ENCODE results near the gene RBL2. TPM values are rescaled to one million over a fixed set of nuclear protein-coding genes. Genes with fewer than 3 reads are reported as not detected.

The RBL2 gene
- total and polyA plus RNA-seq, 2 of the 13 experiments (the other 11 are each of a cell fraction or from before 2014, with no cell fraction given): 41.2 to 60.9 TPM

DNA sequence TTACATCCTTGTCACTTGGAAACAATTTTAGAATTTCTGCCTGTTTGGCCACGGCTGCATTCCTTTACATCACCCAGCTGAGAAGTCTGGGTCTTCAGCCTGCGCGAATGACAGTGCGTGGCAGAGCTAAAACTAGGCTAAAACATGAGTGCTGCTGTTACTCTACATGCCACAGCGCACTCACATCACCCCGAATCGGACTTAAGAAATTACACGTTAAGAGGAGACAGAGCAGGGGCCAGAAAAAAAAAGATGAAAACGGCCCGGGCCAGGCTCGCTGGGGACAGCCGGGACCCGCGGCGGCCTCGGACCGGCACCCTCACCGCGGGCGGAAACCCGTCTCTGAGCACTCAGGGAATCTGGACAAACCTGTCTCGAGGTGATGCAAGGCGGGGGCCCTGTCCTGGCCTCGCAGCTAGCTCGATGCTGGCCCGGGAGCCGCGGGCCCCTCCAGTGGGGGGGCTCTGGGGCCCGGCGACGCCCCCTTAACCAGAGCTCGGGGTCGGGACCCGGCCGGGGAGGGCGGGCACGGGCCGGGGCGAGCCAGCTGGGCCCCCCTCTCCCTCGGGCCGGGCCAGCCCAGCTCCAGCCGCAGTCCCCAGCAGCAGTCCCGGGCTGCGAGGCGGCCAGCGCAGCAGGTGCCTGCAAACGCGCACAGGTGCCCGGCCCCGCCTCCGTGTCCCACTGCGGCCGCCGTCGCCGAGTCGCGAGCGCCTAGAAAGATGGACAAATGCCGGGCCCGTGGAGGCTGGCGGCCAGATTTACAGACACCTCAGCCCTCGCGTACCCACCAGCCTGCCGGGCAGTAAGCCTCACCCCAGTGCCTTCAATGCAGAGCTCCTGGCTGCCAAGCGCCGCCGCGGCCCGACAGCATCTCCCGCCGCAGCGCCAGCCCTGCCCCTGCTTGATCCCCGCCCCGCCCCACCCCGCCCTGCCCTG lies 68.3 kb downstream of the RBL2 start, which contains the start of gene AKTIP (continued):
- TF ChIP-seq, protein P1, sequence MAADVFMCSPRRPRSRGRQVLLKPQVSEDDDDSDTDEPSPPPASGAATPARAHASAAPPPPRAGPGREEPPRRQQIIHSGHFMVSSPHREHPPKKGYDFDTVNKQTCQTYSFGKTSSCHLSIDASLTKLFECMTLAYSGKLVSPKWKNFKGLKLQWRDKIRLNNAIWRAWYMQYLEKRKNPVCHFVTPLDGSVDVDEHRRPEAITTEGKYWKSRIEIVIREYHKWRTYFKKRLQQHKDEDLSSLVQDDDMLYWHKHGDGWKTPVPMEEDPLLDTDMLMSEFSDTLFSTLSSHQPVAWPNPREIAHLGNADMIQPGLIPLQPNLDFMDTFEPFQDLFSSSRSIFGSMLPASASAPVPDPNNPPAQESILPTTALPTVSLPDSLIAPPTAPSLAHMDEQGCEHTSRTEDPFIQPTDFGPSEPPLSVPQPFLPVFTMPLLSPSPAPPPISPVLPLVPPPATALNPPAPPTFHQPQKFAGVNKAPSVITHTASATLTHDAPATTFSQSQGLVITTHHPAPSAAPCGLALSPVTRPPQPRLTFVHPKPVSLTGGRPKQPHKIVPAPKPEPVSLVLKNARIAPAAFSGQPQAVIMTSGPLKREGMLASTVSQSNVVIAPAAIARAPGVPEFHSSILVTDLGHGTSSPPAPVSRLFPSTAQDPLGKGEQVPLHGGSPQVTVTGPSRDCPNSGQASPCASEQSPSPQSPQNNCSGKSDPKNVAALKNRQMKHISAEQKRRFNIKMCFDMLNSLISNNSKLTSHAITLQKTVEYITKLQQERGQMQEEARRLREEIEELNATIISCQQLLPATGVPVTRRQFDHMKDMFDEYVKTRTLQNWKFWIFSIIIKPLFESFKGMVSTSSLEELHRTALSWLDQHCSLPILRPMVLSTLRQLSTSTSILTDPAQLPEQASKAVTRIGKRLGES (CRISPR knock-in tag; IDR thresholded peaks at IDR 0.05; ENCODE audit: borderline replicate concordance): no peak
- no peak for TF ChIP-seq ZNF615 (CRISPR knock-in tag; IDR thresholded peaks at IDR 0.05; ENCODE audit: borderline replicate concordance)
- TF ChIP-seq SMC3 (IDR thresholded peaks at IDR 0.05; ENCODE audit: low read length): no peak
- TF ChIP-seq GATAD2A (CRISPR knock-in tag; IDR thresholded peaks at IDR 0.05): peak; percentile 22; the same call in 1 of the 2 replicates
- no peak for TF ChIP-seq TCF12 (IDR thresholded peaks at IDR 0.05)
- peak; percentile 76; the same call in 1 of the 2 replicates for TF ChIP-seq TCF12 (CRISPR knock-in tag; IDR thresholded peaks at IDR 0.05)
- TF ChIP-seq, protein P2, sequence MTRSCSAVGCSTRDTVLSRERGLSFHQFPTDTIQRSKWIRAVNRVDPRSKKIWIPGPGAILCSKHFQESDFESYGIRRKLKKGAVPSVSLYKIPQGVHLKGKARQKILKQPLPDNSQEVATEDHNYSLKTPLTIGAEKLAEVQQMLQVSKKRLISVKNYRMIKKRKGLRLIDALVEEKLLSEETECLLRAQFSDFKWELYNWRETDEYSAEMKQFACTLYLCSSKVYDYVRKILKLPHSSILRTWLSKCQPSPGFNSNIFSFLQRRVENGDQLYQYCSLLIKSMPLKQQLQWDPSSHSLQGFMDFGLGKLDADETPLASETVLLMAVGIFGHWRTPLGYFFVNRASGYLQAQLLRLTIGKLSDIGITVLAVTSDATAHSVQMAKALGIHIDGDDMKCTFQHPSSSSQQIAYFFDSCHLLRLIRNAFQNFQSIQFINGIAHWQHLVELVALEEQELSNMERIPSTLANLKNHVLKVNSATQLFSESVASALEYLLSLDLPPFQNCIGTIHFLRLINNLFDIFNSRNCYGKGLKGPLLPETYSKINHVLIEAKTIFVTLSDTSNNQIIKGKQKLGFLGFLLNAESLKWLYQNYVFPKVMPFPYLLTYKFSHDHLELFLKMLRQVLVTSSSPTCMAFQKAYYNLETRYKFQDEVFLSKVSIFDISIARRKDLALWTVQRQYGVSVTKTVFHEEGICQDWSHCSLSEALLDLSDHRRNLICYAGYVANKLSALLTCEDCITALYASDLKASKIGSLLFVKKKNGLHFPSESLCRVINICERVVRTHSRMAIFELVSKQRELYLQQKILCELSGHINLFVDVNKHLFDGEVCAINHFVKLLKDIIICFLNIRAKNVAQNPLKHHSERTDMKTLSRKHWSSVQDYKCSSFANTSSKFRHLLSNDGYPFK (CRISPR knock-in tag; IDR thresholded peaks at IDR 0.05; ENCODE audit: borderline replicate concordance): no peak
- no peak; the same call in 1 of the 2 replicates for TF ChIP-seq HOXA3 (CRISPR knock-in tag; IDR thresholded peaks at IDR 0.05)
- TF ChIP-seq, protein P3, sequence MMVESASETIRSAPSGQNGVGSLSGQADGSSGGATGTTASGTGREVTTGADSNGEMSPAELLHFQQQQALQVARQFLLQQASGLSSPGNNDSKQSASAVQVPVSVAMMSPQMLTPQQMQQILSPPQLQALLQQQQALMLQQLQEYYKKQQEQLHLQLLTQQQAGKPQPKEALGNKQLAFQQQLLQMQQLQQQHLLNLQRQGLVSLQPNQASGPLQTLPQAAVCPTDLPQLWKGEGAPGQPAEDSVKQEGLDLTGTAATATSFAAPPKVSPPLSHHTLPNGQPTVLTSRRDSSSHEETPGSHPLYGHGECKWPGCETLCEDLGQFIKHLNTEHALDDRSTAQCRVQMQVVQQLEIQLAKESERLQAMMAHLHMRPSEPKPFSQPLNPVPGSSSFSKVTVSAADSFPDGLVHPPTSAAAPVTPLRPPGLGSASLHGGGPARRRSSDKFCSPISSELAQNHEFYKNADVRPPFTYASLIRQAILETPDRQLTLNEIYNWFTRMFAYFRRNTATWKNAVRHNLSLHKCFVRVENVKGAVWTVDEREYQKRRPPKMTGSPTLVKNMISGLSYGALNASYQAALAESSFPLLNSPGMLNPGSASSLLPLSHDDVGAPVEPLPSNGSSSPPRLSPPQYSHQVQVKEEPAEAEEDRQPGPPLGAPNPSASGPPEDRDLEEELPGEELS (CRISPR knock-in tag; IDR thresholded peaks at IDR 0.05): no peak
- TF ChIP-seq ARNT (IDR thresholded peaks at IDR 0.05): no peak
- no peak for TF ChIP-seq LCORL (IDR thresholded peaks at IDR 0.05)
- no peak for TF ChIP-seq LCORL (CRISPR knock-in tag; IDR thresholded peaks at IDR 0.05)
- no peak for TF ChIP-seq RFX3 (CRISPR knock-in tag; IDR thresholded peaks at IDR 0.05)
- TF ChIP-seq, protein P4, sequence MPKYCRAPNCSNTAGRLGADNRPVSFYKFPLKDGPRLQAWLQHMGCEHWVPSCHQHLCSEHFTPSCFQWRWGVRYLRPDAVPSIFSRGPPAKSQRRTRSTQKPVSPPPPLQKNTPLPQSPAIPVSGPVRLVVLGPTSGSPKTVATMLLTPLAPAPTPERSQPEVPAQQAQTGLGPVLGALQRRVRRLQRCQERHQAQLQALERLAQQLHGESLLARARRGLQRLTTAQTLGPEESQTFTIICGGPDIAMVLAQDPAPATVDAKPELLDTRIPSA (CRISPR knock-in tag; IDR thresholded peaks at IDR 0.05; ENCODE audit: borderline replicate concordance): no peak
- no peak; the same call in 1 of the 2 replicates for TF ChIP-seq HDAC1 (CRISPR knock-in tag; IDR thresholded peaks at IDR 0.05)
- no peak for TF ChIP-seq ZNF629 (CRISPR knock-in tag; conservative IDR thresholded peaks at IDR 0.05)
- TF ChIP-seq, protein P5, sequence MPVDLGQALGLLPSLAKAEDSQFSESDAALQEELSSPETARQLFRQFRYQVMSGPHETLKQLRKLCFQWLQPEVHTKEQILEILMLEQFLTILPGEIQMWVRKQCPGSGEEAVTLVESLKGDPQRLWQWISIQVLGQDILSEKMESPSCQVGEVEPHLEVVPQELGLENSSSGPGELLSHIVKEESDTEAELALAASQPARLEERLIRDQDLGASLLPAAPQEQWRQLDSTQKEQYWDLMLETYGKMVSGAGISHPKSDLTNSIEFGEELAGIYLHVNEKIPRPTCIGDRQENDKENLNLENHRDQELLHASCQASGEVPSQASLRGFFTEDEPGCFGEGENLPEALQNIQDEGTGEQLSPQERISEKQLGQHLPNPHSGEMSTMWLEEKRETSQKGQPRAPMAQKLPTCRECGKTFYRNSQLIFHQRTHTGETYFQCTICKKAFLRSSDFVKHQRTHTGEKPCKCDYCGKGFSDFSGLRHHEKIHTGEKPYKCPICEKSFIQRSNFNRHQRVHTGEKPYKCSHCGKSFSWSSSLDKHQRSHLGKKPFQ (CRISPR knock-in tag; IDR thresholded peaks at IDR 0.05; ENCODE audit: insufficient replicate concordance): no peak
- no peak for TF ChIP-seq ZNF7 (CRISPR knock-in tag; IDR thresholded peaks at IDR 0.05)
- TF ChIP-seq ZNF552 (CRISPR knock-in tag; IDR thresholded peaks at IDR 0.05; ENCODE audit: borderline replicate concordance): no peak
- no peak for TF ChIP-seq ZNF670 (CRISPR knock-in tag; IDR thresholded peaks at IDR 0.05; ENCODE audit: borderline replicate concordance)

All from HepG2 (cell line).